RWPE2 (cell line): ENCODE measurements around the gene ALX4.
A peak's percentile ranks its signal among the peaks of the same experiment; 100 is the strongest.

Experiments
- ATAC-seq: fragments of 200-7000 bp; cut with Tn5 transposase; 3 replicates; pipeline ENCODE4 v1.9.1; 2021; ENCODE audit warnings: low read depth
- DNase-seq: peaks from one replicate; pipeline ENCODE4 v3.0.0-alpha.2; 2020; ENCODE audit warnings: low spot score
- H3K27ac ChIP-seq: fragments of 450-650 bp; 2 replicates; pipeline ENCODE4 v1.5.1; 2017; ENCODE audit warnings: mild to moderate bottlenecking; ENCODE audit not compliant: poor library complexity, severe bottlenecking
- H3K27me3 ChIP-seq: fragments of 250-450 bp; sonication (Bioruptor Pico); 2 replicates; pipeline ENCODE4 v1.5.1; 2021; ENCODE audit warnings: mild to moderate bottlenecking, moderate library complexity; ENCODE audit not compliant: insufficient read depth, poor library complexity, severe bottlenecking
- H3K36me3 ChIP-seq: fragments of 250-450 bp; sonication (Bioruptor Pico); 2 replicates; pipeline ENCODE4 v1.5.1; 2020; ENCODE audit warnings: low read depth, mild to moderate bottlenecking, moderate library complexity
- H3K4me1 ChIP-seq: fragments of 250-450 bp; sonication (Bioruptor Pico); 2 replicates; pipeline ENCODE4 v1.5.1; 2021; ENCODE audit warnings: mild to moderate bottlenecking, moderate library complexity; ENCODE audit not compliant: insufficient read depth, poor library complexity, severe bottlenecking
- H3K4me3 ChIP-seq: fragments of 250-450 bp; sonication (Bioruptor Pico); 2 replicates; pipeline ENCODE4 v1.5.1; 2021; ENCODE audit warnings: mild to moderate bottlenecking, moderate library complexity; ENCODE audit not compliant: severe bottlenecking
- H3K9me3 ChIP-seq: fragments of 250-450 bp; sonication (Bioruptor Pico); 2 replicates; pipeline ENCODE4 v1.5.1; 2021; ENCODE audit warnings: mild to moderate bottlenecking, moderate library complexity; ENCODE audit not compliant: severe bottlenecking
- TF ChIP-seq, protein P1 (sequence below): fragments of 450-650 bp; IDR thresholded peaks from one replicate; pipeline ENCODE4 v1.5.1; 2017; ENCODE audit warnings: mild to moderate bottlenecking, moderate library complexity; ENCODE audit not compliant: poor library complexity, severe bottlenecking

The ALX4 gene

DNA sequence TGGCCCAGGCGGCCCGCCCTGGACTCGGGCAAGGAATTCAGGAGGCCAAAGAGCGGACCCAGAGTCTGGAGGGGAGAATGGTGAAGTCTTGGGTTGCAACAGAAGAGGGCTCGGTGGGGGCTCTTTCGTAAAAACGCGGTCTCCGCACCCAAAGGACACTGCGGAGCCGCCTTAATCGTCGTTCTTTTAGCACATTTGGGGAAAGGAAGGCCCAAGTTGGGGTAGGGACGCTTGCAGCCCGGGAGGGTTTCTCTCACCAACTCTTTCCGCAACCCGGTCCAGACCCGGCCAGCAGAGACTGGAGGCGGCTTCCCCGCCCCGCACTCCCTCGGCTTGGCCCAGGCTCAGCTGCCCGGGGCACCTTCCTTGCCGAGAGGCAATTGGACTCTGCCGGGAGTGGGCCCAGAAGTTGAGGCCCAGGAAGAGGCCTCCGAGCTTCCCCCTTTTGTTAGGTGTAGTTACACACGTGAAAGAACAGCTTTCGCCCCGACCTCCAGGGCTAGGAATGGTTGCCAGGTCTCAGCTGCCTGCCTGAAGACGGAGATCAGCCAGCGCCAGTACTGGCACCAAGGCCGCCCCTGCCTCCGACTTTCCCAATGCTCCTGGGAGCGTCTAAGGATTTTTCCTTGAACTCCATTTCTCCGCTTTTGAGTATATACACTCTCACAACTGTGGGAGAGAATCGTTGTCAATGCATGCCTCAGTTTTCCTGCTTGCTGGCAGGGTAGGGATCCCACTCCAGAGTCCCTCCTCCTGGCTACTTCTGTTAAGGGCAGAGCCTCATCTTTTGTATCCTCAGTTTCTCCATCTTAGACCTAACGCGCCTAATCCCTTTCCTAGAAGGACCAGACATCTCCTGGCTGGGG lies 3.7 kb downstream of the ALX4 start:
- H3K9me3 ChIP-seq = no peaks in the 10 kb centered on the region
- no peaks in the 10 kb centered on the region for H3K4me1 ChIP-seq
- TF ChIP-seq, protein P1, sequence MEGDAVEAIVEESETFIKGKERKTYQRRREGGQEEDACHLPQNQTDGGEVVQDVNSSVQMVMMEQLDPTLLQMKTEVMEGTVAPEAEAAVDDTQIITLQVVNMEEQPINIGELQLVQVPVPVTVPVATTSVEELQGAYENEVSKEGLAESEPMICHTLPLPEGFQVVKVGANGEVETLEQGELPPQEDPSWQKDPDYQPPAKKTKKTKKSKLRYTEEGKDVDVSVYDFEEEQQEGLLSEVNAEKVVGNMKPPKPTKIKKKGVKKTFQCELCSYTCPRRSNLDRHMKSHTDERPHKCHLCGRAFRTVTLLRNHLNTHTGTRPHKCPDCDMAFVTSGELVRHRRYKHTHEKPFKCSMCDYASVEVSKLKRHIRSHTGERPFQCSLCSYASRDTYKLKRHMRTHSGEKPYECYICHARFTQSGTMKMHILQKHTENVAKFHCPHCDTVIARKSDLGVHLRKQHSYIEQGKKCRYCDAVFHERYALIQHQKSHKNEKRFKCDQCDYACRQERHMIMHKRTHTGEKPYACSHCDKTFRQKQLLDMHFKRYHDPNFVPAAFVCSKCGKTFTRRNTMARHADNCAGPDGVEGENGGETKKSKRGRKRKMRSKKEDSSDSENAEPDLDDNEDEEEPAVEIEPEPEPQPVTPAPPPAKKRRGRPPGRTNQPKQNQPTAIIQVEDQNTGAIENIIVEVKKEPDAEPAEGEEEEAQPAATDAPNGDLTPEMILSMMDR = no peak
- no peaks in the 10 kb centered on the region for H3K36me3 ChIP-seq
- peaks cover 91% of the 10 kb centered on the region for H3K27me3 ChIP-seq
- H3K4me3 ChIP-seq = peak overlapping the region; percentile 33
- no peak overlapping the region for H3K27ac ChIP-seq
- no peak for ATAC-seq
- no peak for DNase-seq

DNA sequence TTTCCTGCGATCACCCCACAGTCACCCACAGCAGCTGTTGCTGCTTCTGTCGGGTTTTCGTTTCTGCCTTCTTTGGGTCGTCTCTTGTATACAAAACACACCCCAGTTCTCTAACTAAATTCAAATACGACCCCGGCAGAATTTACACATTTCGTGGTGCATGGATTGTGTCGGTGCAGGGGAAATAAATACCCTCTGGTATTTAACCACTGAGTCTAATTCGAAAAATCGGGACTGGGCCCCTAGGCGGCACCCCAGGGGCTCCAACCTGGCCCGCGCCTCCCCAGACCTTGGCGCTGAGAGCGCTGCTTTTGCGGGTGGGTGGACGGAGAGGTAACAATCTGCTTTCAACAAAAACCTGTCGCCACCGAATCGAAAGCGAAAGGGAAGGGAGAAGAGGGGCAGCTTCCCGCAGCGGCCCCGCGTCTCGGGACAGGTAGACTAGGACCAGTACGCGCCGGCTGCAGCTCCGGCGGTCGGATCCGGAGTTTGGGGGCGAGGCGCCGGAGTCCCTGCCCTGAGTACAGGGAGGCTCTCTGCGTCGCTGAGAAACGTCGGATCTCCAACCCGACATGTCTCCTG lies 4.4 kb downstream of the ALX4 start:
- Histone ChIP-seq H3K27ac (no peak overlapping the region), H3K4me3 (peak overlapping the region; percentile 33), H3K27me3 (peaks cover 84% of the 10 kb centered on the region), H3K4me1 (no peaks in the 10 kb centered on the region), H3K9me3 (no peaks in the 10 kb centered on the region), H3K36me3 (no peaks in the 10 kb centered on the region)
- TF ChIP-seq, protein P1 = no peak
- ATAC-seq (0 out of 3 replicates have a peak, but pooled peaks have one; percentile 19), DNase-seq (no peak)

DNA sequence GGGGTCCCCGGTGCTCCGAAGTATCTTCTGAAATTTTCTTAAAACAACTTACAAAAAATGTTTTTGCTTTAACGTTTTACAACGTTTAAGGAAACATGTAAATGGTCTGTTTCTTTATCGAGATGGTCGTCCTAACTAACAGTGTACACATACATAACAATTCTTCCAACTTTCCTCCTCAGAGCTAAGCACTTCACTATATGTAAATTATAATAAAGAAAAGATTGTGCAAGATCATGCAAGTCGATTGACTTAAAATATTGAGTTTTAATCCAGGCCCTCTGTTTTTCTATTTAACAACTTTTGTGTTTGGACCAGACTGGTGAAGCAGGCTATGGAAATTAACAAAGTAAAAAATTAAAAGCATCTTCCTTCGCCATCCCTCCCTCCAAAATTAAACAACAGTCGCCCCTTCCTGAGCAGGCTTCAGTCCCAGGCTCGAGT lies 4.9 kb downstream of the ALX4 start:
- Histone ChIP-seq H3K4me1 (no peaks in the 10 kb centered on the region), H3K9me3 (no peaks in the 10 kb centered on the region), H3K4me3 (no peak overlapping the region), H3K27ac (no peak overlapping the region), H3K36me3 (no peaks in the 10 kb centered on the region), H3K27me3 (peaks cover 79% of the 10 kb centered on the region)
- no peak for ATAC-seq
- DNase-seq = no peak
- TF ChIP-seq, protein P1 = no peak

DNA sequence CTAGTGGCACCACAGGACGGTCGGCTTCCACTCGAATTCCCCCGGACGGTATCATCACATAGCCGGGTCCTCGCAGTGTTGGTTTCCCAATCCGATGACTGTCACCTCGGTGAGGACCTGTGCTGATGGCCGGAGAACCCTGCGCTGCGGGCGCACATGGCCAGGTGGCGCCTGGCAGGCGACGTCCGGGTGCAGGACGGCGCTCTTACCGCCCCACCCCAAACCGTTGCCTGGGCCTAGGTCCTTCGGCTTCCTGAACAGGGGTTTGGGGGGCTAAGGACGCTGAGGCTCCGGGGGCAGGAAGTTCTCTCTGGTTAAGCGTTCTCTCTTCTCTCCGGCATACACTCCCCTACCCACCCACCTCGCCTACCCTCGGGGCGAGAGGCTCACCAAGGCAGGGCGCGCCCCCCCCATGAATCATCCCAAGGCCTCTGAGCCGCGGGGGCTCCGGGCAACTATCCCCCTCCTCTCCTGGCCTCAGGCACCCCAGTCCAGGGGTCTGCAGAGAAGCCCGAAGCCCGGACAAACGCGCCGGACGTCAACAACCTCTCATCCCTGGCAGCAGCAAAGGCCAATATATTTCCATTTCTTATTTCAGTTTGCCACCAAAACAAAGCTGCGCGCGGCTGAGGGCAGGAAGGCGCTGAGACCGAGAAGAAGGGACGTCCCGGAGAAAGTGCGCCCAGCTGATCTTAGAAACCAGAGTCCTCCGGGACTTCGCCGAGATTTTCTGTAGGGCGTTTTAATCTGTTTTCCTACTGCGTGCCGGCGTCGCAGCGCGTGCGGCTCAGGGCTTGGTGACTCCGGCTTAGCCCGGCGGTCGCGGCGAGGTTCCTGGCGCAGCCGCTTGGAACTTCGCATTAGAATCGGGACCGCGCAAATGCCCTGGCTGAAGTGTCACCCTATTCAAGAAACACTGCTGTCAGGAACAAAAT lies 5.6 kb downstream of the ALX4 start:
- Histone ChIP-seq H3K4me1 (no peaks in the 10 kb centered on the region), H3K27me3 (peaks cover 72% of the 10 kb centered on the region), H3K4me3 (no peak overlapping the region), H3K36me3 (no peaks in the 10 kb centered on the region), H3K27ac (no peak overlapping the region), H3K9me3 (no peaks in the 10 kb centered on the region)
- TF ChIP-seq, protein P1 = no peak
- DNase-seq (no peak), ATAC-seq (no peak)
